GM21737 (cell line): ENCODE results near the gene CACNB4.
A peak's percentile ranks its signal among the peaks of the same experiment; 100 is the strongest.
"Not testable (repeated sequence)": the region's sequence is repeated elsewhere in the genome, so short reads cannot be mapped to it uniquely, and the experiment has no call there.

Source experiments
- ATAC-seq: cut with Tn5 transposase; IDR thresholded peaks from one replicate; pipeline ENCODE4 v1.9.1; 2021; ENCODE audit warnings: mild to moderate bottlenecking, moderate library complexity; ENCODE audit not compliant: unreplicated experiment

The CACNB4 gene

DNA sequence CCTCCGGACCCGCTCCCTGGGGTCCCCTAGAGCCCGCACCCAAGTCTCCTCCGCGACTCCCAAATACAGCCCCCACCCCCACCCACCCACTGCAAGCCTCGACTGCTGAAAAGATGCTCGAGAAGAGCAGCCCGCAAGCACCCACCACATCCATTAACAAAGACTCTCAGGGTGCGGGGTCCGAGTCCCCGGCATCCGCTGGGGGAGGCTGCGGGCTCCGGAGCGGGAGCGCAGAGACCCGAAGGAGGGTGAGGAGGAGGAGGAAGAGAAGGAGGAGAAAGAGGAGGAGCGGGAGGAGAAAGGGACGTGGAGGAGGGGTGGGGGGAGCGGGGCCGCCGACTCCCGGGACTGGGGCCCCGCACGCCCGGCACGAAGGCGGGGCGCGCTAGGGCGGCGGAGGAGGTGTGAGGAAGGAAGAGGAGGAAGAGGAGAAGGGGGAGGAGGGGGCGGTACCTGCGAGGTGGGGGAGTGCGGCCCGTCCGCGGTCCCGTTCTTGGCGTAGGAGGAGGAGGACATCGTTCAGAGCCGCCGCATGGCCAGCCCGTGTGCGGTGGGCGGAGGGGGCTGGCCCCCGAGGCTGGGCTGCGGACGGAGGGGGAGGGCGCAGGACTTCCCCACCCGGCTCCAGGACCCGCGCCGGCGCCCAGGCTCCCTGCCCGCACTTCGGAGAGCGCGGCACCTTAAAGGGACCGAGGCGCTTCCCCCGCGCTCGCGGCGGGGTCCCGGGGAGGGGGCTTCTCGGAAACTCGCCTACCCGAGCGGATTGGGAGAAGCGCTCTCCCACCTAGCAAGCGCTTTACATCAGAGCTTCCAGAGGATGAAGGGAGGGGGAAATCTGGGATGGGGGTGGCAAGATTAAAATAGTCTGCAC, at the start of gene CACNB4:
Gene CACNB4 (minus strand): TSS at position 549 of the 871 bp plus-strand sequence.
- ATAC-seq: no peak

GRCh38 chr2:152134488-152135280, 35.8 kb upstream of the CACNB4 start:
- peak; percentile 58 for ATAC-seq

DNA sequence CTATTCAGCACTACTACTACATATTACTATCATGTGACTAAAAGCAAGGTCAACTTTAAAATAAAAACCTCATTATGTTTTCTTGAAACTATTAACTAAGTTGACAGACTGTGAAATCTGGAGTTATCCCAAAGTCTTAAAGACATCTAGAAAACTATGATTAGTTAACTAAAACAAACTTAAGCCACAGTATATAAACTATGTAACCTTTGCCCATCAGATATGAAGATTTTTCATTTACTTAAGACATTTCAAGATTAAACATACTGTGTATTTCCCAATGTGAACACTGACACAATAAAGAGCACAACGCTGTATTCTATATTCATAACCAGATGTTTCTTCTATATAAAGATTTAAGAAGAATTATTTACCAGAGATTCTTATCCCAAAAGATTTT, 33.5 kb upstream of the CACNB4 start:
- no peak for ATAC-seq

GRCh38 chr2:152127628-152128027, 28.8 kb upstream of the CACNB4 start:
- no peak for ATAC-seq

- ATAC-seq: no peak
Observed at GRCh38 chr2:152126664-152127063, 27.8 kb upstream of the CACNB4 start.

DNA sequence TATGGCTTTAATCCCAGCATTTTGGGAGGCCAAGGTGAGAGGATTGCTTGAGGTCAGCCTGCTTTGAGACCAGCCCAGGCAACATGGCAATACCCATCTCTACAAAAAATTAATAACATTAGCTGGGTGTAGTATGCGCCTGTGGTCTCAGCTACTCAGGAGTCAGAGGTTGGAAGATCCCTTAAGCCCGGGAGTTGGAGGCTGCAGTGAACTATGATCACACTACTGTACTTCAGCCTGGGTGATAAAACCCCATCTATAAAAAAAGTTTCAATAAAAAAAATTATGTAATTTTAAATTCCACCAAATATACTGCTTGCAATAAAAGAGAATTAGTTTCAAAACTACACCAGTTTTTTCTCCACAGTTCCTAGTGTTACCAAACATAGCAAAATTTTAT, 23.3 kb upstream of the CACNB4 start:
- ATAC-seq: no peak

DNA sequence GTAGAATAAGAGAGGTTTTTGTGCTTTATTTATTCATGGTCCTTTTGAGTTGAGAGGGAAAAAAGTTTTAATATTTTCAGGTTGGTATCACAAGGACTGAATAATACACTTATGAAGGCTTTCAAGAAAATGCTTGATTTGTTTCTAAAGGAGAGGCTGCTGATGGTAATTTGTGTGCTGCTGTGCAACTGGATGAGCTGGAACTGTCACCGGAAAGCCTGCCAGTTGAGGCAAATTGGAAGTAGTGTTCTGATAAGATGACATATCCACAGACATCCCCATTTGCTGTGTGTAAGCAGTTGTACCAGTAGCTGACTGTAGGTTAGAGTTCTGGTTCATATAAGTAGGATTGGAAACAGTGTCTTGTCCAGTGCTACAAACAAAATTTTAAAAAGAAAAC, 21.6 kb upstream of the CACNB4 start:
- no peak for ATAC-seq

DNA sequence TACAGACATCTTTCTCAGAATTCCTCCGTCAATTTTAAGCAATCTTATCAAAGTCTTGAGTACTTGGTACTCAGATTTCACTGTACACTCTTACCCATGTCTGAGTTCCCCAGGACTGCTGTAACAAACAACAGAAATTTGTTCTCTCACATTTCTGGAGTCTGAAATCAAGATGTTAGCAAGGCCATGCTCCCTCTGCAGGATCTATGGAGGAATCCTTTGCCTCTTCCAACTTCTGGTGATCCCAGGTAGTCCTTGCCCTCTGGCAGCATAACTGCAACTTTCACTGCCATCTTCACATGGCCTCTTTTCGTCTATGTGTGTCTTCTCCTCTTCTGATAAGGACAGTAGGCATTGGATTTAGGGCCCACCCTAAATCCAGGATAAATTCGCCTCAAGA, 17.1 kb upstream of the CACNB4 start:
- no peak for ATAC-seq

- ATAC-seq: no peak
Observed at GRCh38 chr2:152114366-152114765, 15.5 kb upstream of the CACNB4 start.

GRCh38 chr2:152107140-152107539, 8.3 kb upstream of the CACNB4 start:
- not testable (repeated sequence) for ATAC-seq

DNA sequence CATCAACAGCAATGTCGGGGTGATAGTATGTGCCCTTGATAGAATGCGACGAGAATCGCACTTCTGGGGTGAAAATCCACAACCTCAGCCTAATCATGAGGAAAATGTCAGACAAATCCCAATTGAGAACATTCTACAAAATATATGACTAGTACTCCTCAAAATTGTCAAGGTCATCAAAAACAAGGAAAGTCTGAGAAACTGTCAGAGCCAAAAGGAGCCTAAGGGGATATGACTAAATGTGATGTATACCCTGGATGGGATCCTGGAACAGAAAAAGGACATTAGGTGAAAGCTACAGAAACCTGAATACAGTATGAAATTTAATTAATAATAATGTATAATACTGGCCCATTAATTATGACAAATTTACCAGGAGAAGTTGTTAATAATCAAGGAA, 7.6 kb upstream of the CACNB4 start:
- no peak for ATAC-seq

DNA sequence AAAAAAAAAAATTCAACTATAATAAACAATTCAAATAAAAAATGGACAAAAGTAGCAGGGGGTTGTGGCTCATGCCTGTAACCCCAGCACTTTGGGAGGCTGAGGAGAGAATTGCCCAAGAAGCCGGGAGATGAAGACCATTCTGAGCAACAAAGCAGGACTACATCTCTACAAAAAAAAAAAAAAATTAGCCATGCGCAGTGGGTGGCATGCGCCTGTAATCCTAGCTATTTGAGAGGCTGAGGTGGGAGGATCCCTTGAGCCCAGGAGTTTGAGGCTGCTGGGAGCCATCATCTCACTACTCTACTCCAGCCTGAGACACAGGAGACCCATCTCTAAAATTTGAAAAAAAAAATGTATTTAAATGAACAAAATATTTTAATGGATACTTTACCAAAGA, 4.4 kb upstream of the CACNB4 start:
- ATAC-seq: no peak

GRCh38 chr2:152100961-152101360, 2.1 kb upstream of the CACNB4 start:
- no peak for ATAC-seq

GRCh38 chr2:152099367-152100050, 665 bp upstream of the CACNB4 start:
- no peak for ATAC-seq

DNA sequence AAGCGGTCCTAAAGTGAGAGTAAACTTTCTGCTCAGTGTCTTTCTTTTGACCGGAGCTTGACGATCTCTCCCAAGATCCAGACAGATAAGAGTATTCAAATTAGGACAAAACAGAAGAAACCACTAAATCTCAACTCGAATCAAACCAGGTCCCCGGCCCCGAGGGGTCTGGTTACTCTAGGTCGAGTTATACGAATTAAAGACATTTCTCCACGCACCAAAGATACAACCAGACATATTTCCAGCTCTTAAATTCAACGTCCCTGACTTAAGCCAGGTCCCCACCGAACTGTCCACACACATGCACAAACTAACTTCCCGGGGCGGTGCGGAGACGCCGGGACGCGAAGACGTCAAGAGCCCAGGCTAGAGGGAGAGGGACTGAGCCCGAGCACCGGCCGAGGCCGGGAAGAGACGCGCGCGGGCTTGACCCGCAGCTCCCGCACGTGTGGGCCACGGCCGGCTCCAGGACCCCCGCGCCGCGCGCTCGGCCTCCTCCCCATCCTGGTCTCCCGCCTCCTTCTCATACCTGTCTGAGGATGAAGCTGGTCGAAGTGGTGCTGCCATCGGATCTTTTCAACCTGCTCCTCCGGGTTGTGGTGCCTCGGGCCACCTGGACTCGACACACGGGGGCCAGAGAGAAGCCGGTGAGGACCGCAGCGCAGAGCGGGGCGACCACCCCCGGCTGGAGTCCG, 896 bp downstream of the CACNB4 start:
- ATAC-seq: no peak

DNA sequence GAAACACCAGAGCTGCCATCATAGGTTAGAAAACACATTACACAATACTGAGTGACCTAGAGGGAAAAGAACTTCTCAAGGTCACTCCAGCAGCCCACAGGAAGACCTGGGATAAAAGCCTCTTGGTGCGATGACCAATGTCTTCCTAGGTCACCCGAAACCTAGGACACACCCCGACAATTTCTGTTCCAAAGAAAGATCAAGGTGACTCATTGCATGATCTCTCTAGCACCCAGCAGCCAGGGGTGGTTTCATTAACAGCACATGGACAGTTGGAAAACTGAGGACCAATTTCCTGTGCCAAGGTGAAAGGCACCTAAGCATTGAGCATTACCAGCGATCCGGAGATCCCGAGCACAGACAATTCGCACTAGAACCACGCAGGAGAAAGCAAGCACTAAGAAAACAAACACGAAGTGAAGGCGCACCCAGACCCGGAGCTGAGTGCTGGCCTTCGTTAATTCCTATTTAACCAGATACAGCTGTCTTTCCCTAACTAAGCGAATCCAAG, 1.5 kb downstream of the CACNB4 start:
- ATAC-seq: no peak

DNA sequence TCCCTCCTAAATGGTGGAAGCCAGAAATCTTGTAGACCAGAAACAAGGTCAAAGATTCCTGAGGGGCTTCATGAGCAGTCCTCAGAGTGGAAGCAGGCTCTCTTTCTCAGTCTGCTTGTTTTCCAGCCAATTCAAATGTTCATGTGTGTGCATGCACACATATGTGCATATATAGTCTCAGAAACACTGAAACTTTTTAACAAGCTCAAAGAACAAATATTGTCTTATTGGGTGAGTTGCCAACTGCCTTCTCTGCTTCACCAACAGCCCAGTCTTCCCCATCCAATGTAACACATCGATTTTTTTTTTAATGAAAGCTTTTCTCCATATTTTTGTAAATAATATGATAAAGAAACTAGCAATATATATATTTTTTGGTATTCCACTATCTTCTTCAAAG, 3.7 kb downstream of the CACNB4 start:
- ATAC-seq: no peak

GRCh38 chr2:152094014-152094413, 4.8 kb downstream of the CACNB4 start:
- ATAC-seq: no peak

- no peak for ATAC-seq
Observed at GRCh38 chr2:152093464-152093863, 5.4 kb downstream of the CACNB4 start.

DNA sequence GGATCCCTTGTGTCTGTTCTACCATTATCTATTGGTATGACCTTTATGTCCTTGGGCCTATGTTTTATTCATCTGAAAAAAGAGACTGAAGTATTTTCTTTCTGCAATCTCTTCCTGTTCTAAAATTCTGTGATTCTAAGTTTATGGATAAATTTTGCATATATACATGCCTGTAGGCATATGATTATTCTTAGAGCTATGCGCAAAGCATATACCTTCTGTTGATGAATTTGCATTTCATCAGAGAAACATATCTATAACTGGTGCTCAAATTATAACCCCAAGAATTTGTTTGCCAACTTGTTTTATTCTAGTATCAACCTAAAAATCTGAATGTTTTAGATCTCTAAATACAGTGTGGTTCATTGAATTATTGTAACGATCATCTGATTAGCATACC, 6.7 kb downstream of the CACNB4 start:
- no peak for ATAC-seq

GRCh38 chr2:152090726-152091125, 8.1 kb downstream of the CACNB4 start:
- not testable (repeated sequence) for ATAC-seq
